ENCODE measurements around the gene DDX52.

DNA sequence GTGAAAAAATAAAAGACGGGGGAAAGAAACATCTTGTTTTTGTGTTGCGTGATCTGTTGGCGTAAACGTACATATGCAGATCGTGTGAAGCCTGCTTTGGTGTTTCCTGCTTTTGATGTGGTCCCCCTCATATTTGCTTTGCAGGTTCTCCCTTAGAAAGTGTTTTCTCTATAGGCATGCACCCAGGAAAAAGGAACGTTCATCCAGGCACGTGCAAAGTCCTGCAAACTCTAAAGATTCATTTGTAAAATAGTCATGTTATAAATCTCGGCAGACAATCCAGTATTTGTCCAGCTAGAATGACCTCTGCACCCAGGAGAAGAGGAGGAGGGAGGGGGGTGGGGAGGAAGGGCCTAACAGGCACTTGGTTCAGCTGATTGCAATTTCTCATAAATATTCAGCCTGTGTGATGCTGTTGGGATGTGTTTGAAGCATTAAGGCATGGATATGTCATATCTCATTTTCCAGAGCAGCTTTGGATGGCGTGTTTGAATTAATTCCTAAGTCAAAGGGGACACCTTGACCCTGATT, 40.3 kb upstream of the DDX52 start:
- TF ChIP-seq, protein P1, sequence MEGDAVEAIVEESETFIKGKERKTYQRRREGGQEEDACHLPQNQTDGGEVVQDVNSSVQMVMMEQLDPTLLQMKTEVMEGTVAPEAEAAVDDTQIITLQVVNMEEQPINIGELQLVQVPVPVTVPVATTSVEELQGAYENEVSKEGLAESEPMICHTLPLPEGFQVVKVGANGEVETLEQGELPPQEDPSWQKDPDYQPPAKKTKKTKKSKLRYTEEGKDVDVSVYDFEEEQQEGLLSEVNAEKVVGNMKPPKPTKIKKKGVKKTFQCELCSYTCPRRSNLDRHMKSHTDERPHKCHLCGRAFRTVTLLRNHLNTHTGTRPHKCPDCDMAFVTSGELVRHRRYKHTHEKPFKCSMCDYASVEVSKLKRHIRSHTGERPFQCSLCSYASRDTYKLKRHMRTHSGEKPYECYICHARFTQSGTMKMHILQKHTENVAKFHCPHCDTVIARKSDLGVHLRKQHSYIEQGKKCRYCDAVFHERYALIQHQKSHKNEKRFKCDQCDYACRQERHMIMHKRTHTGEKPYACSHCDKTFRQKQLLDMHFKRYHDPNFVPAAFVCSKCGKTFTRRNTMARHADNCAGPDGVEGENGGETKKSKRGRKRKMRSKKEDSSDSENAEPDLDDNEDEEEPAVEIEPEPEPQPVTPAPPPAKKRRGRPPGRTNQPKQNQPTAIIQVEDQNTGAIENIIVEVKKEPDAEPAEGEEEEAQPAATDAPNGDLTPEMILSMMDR (IDR thresholded peaks at IDR 0.05), result no peak
- no peak for TF ChIP-seq POLR2A (IDR thresholded peaks at IDR 0.05)
